Neutrophil (primary cell): ENCODE data around the gene ANKS1A.

ENCODE experiments used
- H3K27ac ChIP-seq: fragments of 200-600 bp; sonication (generic); 2 replicates; pipeline ENCODE4 v1.5.1; 2016; ENCODE audit warnings: mild to moderate bottlenecking, moderate library complexity
- H3K27me3 ChIP-seq: fragments of 200-600 bp; sonication (generic); 2 replicates; pipeline ENCODE4 v1.6.0; 2016; ENCODE audit warnings: mild to moderate bottlenecking
- H3K36me3 ChIP-seq: fragments of 200-600 bp; sonication (generic); 2 replicates; pipeline ENCODE4 v1.5.1; 2017
- H3K4me1 ChIP-seq, 2 experiments: fragments of 200-600 bp in 1 of 2; sonication (generic) in 1 of 2; 1 replicate in 1 of 2; 2 replicates in 1 of 2; pipeline versions ENCODE4 v1.5.1 to v1.6.1; 2013 to 2016; ENCODE audit warnings: low read depth in 1 of 2, low read length in 1 of 2, mild to moderate bottlenecking in 1 of 2, moderate library complexity in 1 of 2; ENCODE audit not compliant: control insufficient read depth in 1 of 2, insufficient read depth in 1 of 2
- H3K4me3 ChIP-seq, 2 experiments: fragments of 200-600 bp in 1 of 2; sonication (generic) in 1 of 2; 1 replicate in 1 of 2; 2 replicates in 1 of 2; pipeline ENCODE4 v1.5.1; 2013 to 2016; ENCODE audit warnings: low read depth in 1 of 2, low read length in 1 of 2, mild to moderate bottlenecking in 1 of 2, moderate library complexity in 1 of 2
- H3K9me3 ChIP-seq: fragments of 200-600 bp; sonication (generic); 2 replicates; pipeline ENCODE4 v1.5.1; 2016
- TF ChIP-seq, protein P1 (sequence below): fragments of 200-600 bp; sonication (generic); IDR thresholded peaks from 2 replicates; pipeline ENCODE4 v1.5.1; 2016; ENCODE audit warnings: antibody characterized with exemption

ANKS1A gene

DNA sequence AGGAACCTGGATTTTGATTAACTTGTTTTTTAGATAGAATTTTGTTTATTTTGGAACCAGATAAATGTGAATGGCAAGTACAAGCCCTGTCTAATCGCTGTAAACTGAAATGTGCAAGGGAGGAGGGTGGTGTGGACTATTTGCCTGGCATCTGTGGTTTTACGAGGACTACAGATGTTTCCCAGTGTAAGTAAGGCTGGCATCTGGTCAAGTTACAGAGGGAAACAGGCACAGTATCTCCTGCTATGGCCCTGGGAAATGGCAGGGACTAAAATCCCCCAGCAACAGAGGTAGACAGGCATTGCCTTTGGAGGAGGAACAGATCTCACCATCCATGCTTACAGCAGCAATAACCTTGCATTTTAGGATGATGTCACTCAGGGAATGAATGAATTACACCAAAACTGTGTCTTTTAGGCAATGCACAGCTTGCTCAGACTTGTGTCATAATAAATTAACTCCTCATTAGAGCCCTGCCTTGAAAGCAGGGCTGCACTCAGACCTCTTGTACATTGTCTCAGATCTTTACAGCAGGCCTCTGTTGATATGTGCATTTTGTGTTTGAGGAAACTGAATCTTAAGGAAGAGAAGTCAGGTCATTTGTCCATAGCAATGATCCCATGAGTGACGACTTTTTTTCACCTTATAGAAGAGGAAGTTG, 155.8 kb downstream of the ANKS1A start:
- peaks cover 16% of the 10 kb centered on the region for H3K36me3 ChIP-seq
- TF ChIP-seq, protein P1, sequence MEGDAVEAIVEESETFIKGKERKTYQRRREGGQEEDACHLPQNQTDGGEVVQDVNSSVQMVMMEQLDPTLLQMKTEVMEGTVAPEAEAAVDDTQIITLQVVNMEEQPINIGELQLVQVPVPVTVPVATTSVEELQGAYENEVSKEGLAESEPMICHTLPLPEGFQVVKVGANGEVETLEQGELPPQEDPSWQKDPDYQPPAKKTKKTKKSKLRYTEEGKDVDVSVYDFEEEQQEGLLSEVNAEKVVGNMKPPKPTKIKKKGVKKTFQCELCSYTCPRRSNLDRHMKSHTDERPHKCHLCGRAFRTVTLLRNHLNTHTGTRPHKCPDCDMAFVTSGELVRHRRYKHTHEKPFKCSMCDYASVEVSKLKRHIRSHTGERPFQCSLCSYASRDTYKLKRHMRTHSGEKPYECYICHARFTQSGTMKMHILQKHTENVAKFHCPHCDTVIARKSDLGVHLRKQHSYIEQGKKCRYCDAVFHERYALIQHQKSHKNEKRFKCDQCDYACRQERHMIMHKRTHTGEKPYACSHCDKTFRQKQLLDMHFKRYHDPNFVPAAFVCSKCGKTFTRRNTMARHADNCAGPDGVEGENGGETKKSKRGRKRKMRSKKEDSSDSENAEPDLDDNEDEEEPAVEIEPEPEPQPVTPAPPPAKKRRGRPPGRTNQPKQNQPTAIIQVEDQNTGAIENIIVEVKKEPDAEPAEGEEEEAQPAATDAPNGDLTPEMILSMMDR, result no peak
- H3K4me3 ChIP-seq, result no peak overlapping the region
- H3K9me3 ChIP-seq, result no peaks in the 10 kb centered on the region
- H3K4me1 ChIP-seq, result peaks cover 77 to 85% of the 10 kb centered on the region in 2 experiments
- no peaks in the 10 kb centered on the region for H3K27me3 ChIP-seq
- H3K27ac ChIP-seq, result peak overlapping the region; percentile 63

DNA sequence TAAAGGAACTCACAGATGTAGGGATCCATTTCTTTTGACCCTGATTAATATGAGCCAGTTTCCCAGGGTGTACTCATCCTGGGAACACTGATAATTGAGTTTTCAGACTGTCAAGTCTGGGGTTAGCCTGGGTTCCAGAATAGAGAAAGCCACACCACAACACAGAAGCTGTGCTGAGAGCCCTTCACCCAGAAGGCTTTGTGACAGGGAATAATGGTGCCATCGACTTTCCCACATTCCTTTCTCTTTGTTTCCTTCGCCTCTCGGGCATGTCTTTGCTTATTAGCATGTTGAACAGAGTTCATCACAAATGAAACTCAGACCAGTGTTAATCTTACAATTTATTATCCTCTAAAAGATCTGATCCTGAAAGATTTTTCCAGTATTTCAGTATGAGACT, 157.0 kb downstream of the ANKS1A start:
- H3K27ac ChIP-seq, result no peak overlapping the region
- H3K27me3 ChIP-seq, result no peaks in the 10 kb centered on the region
- TF ChIP-seq, protein P1, result no peak
- peaks cover 5% of the 10 kb centered on the region for H3K36me3 ChIP-seq
- no peaks in the 10 kb centered on the region for H3K9me3 ChIP-seq
- peaks cover 77 to 92% of the 10 kb centered on the region in 2 experiments for H3K4me1 ChIP-seq
- H3K4me3 ChIP-seq, result no peak overlapping the region

DNA sequence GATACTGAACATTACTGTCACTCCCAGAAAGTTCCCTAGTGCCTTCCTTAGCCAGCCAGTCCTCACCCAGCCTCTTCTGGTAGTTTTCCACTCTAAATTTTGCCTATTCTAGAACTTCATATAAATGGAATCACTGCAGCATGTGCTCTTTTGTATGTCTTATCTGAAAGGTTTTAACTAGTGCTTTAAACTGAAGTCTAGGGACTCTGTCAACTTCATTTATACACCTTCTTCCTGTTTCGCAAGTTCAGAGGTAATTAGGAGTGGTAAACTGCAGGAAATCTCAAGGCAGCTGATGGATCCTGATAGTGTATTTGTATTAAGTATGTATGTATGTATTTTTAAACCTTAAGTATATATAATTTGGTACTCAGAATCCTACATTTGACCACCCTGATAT, 157.8 kb downstream of the ANKS1A start:
- Histone ChIP-seq H3K4me3 (no peak overlapping the region), H3K27ac (peak overlapping the region; percentile 72), H3K9me3 (no peaks in the 10 kb centered on the region), H3K27me3 (no peaks in the 10 kb centered on the region), H3K36me3 (peaks cover 5% of the 10 kb centered on the region), H3K4me1 (peaks cover 70 to 84% of the 10 kb centered on the region in 2 experiments)
- TF ChIP-seq, protein P1, result no peak

DNA sequence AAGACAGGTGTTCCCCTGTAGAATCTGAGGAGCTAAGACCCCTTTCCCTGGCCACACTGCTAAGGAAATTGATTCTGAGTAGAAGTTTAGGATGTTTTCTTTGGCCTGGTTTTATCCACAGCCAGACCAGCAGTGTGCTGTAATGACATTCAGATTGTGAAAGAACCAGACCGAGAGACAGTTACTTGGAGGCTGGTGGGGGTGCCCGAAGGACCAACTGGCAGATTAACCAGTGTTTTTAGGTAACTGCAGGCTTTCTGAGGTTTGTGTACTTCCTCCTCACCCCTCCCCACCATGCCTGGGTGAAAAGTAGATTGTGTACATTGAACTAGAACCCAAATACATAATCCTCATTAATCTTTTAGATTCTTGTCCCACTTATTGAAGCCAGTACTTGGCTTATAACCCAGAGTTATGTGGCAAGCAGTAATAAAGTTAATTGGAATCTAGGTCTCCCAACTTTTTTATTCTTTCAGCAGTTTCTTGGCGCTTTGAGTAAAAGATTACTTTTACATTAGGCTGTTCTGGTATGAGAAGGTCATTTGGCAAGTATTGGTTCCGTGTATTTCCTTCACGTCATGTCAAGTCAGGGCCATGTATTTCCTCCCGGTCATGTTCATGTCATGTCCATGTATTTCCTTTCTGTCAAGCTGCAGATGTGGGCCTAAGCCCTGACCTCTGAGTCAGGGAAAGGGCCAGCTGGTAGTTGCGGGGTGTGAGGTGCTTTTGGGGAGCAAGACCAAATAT, 158.4 kb downstream of the ANKS1A start:
- Histone ChIP-seq H3K27me3 (no peaks in the 10 kb centered on the region), H3K36me3 (peaks cover 8% of the 10 kb centered on the region), H3K4me3 (no peak overlapping the region), H3K4me1 (peaks cover 64 to 79% of the 10 kb centered on the region in 2 experiments), H3K9me3 (no peaks in the 10 kb centered on the region), H3K27ac (peak overlapping the region; percentile 72)
- TF ChIP-seq, protein P1, result no peak

DNA sequence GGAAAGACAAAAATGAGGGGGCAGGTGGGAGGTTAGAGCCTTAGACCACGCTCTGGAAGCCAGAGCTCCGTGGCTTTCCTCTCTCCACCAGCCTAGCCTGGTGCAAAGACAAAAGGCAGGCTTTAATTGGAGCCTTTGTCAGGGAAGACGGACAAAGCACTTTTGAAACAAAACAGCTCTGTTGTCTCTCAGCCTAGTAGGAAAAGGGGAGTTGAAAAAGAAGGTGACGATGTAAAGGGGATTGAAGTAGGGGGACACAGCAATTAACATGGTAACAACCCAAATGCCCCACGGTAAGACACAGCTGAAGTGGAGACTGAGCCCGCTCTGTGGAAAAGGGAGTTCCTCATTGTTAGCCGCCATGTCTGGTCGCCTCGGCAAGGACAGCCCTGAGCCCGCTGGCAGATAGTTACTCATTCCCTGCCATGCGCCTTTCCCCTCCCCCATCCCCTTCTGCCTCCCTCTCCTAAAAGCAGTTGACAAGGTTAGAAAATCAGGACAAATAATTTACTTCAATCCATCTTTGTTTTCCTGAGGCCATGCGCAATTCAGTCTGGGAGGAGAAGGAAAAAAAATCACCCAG, 159.1 kb downstream of the ANKS1A start:
- Histone ChIP-seq H3K36me3 (peaks cover 10% of the 10 kb centered on the region), H3K4me1 (peaks cover 57 to 72% of the 10 kb centered on the region in 2 experiments), H3K9me3 (no peaks in the 10 kb centered on the region), H3K4me3 (peak overlapping the region in 1 of 2 experiments; percentile 2), H3K27ac (peak overlapping the region; percentile 72), H3K27me3 (no peaks in the 10 kb centered on the region)
- TF ChIP-seq, protein P1, result no peak
